NOMO-1 treated with dmso at 0.1 percent for 144 hours (cell line): ENCODE data around the gene ATP8A2.

Source experiments
- DNase-seq: peaks from one replicate; lab custom pipeline; 2025; ENCODE audit not compliant: unreplicated experiment; lab: John Stamatoyannopoulos, UW

Gene ATP8A2

GRCh38 chr13:25988661-25989060 lies 616.9 kb downstream of the ATP8A2 start:
- DNase-seq, result no peak

GRCh38 chr13:25990801-25991200 lies 619.0 kb downstream of the ATP8A2 start:
- no peak for DNase-seq

GRCh38 chr13:25992076-25992475 lies 620.3 kb downstream of the ATP8A2 start:
- no peak for DNase-seq

GRCh38 chr13:26007261-26008125 lies 635.7 kb downstream of the ATP8A2 start:
- DNase-seq, result no peak

- no peak for DNase-seq
Measured at GRCh38 chr13:26010487-26011207, 638.9 kb downstream of the ATP8A2 start.

GRCh38 chr13:26011208-26011573 lies 639.4 kb downstream of the ATP8A2 start:
- DNase-seq, result no peak

GRCh38 chr13:26011996-26012821 lies 640.4 kb downstream of the ATP8A2 start:
- no peak for DNase-seq

GRCh38 chr13:26012995-26013394 lies 641.2 kb downstream of the ATP8A2 start:
- no peak for DNase-seq

GRCh38 chr13:26015271-26016125 lies 643.7 kb downstream of the ATP8A2 start:
- DNase-seq, result no peak

- no peak for DNase-seq
Measured at GRCh38 chr13:26016189-26016588, 644.4 kb downstream of the ATP8A2 start.

- no peak for DNase-seq
Measured at GRCh38 chr13:26017196-26017921, 645.6 kb downstream of the ATP8A2 start.

- no peak for DNase-seq
Measured at GRCh38 chr13:26017932-26018665, 646.3 kb downstream of the ATP8A2 start.

GRCh38 chr13:26019251-26019650 lies 647.5 kb downstream of the ATP8A2 start:
- no peak for DNase-seq

GRCh38 chr13:26019881-26020870 lies 648.4 kb downstream of the ATP8A2 start:
- DNase-seq, result no peak

GRCh38 chr13:26020891-26021290 lies 649.1 kb downstream of the ATP8A2 start:
- no peak for DNase-seq

GRCh38 chr13:26021516-26021915 lies 649.7 kb downstream of the ATP8A2 start:
- DNase-seq, result no peak

- DNase-seq, result no peak
Measured at GRCh38 chr13:26021956-26022355, 650.2 kb downstream of the ATP8A2 start.
